ENCODE data around the gene WDR35. TPM values are rescaled to one million over a fixed set of nuclear protein-coding genes. Genes with fewer than 3 reads are reported as not detected.
"Not testable (repeated sequence)": the region's sequence is repeated elsewhere in the genome, so short reads cannot be mapped to it uniquely, and the experiment has no call there.

WDR35 gene
- total RNA-seq, 1 donor from 2014 or later, result 13.5 TPM

DNA sequence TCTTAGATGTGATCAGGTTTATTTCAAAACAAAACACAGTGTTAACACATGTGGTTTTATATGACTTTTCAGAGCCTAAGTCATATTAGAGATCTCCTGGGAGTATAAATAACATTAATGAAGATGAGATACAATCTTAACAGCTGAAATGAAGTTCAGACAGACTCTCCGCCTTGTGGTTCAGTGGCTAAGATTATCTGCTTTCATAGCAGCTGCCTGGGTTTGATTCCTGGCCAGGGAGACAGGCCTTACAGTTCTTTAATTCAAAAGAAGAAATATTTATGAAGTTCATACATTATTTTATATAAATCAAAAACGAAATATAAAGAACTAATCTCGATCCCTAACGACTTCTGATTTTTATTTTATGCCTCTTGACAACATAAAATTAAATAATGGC is 52.9 kb downstream of the WDR35 start:
- no peaks in the 10 kb centered on the region for H3K27me3 Mint-ChIP-seq (ENCODE audit: low read depth)
- H3K4me3 Mint-ChIP-seq, result no peak overlapping the region
- no peaks in the 10 kb centered on the region for H3K9me3 Mint-ChIP-seq

DNA sequence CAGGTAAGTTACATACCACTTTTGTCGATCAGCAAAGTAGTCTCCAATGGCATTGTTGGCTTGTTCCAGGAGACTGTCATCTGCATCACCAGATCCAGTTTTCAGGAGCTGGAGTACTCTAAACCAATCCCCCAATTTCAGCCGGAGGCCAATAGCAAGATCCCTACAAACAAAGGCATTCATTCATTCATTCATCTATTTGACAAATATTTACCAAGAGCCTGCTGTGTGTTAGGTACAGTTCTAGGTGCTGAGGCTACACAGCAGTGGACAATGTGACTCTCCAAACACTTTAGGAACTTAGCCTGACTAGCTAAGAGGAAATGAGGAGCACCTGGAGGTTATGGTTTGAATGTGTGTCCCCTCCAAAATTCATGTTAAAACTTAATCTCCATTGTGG is 53.7 kb downstream of the WDR35 start:
- peaks cover 9% of the 10 kb centered on the region for H3K4me1 Mint-ChIP-seq

More for the DNA sequence above, 52.9 kb downstream of the WDR35 start:
- Mint-ChIP-seq H3K4me1 (peaks cover 11% of the 10 kb centered on the region), H3K27ac (no peak overlapping the region), H3K36me3 (peaks cover 27% of the 10 kb centered on the region)
- TF ChIP-seq, protein P1, sequence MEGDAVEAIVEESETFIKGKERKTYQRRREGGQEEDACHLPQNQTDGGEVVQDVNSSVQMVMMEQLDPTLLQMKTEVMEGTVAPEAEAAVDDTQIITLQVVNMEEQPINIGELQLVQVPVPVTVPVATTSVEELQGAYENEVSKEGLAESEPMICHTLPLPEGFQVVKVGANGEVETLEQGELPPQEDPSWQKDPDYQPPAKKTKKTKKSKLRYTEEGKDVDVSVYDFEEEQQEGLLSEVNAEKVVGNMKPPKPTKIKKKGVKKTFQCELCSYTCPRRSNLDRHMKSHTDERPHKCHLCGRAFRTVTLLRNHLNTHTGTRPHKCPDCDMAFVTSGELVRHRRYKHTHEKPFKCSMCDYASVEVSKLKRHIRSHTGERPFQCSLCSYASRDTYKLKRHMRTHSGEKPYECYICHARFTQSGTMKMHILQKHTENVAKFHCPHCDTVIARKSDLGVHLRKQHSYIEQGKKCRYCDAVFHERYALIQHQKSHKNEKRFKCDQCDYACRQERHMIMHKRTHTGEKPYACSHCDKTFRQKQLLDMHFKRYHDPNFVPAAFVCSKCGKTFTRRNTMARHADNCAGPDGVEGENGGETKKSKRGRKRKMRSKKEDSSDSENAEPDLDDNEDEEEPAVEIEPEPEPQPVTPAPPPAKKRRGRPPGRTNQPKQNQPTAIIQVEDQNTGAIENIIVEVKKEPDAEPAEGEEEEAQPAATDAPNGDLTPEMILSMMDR (IDR thresholded peaks at IDR 0.05; ENCODE audit: unreplicated experiment), result no peak
- no peak for DNase-seq (ENCODE audit: low spot score in 2 of 2, unreplicated experiment in 2 of 2)

DNA sequence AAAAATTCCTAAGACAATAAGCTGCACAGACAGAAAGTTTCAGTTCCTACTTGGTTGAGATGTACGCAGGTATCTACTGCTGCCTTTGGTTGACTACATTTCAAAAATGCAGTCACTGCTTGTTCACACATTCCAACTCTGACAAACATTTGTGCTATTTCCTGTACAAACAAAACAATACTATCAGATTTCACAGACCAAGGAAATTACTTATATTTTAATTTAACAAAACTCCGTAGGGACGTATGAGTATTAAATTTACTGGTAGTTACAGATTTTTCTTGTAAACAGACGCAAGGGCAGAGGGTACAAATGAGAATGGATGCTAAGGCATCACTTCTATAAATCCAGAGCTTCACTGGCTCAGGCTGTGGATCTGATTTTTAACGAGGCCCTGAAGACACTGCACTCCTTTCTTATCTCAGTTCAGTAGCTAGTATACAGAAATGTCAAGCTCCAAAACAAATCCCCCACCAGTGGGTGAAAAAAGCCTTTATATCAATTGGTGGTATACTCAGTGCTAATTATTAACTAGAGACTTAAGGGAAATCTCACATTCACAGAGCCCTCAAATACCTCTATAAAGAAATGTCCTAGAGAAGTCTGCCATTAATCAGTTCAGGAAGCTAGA is 56.4 kb downstream of the WDR35 start:
- no peaks in the 10 kb centered on the region for H3K27me3 Mint-ChIP-seq (ENCODE audit: low read depth)
- no peak overlapping the region for H3K4me3 Mint-ChIP-seq
- no peak for DNase-seq (ENCODE audit: low spot score in 2 of 2, unreplicated experiment in 2 of 2)
- H3K4me1 Mint-ChIP-seq, result peaks cover 9% of the 10 kb centered on the region
- H3K36me3 Mint-ChIP-seq, result peaks cover 37% of the 10 kb centered on the region
- TF ChIP-seq, protein P1 (IDR thresholded peaks at IDR 0.05; ENCODE audit: unreplicated experiment), result no peak
- H3K27ac Mint-ChIP-seq, result peak overlapping the region; percentile 71
- H3K9me3 Mint-ChIP-seq, result peaks cover 9% of the 10 kb centered on the region

More for the DNA sequence above, 53.7 kb downstream of the WDR35 start:
- Mint-ChIP-seq H3K36me3 (peaks cover 28% of the 10 kb centered on the region), H3K9me3 (no peaks in the 10 kb centered on the region), H3K27ac (no peak overlapping the region), H3K27me3 (ENCODE audit: low read depth) (no peaks in the 10 kb centered on the region), H3K4me3 (no peak overlapping the region)
- no peak for DNase-seq (ENCODE audit: low spot score in 2 of 2, unreplicated experiment in 2 of 2)
- TF ChIP-seq, protein P1 (IDR thresholded peaks at IDR 0.05; ENCODE audit: unreplicated experiment), result no peak

DNA sequence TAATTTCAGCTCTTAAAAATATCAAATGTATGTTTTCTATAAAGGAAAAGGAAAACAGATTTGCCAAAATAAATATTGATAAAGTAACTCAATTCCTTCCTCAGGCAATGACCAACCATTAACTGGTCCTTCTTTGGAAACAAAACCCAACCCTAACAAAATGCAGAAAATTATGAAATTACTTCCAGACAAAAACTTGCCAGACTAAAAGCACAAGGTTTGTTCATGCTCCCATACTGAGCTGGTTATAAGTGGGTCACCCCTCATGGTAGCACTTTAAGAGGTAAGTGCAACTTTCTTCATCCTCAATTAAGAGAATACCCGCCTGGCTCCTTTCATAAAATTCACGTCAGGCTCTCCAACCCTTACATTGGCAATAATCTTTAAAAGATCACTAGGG is 57.0 kb downstream of the WDR35 start:
- Mint-ChIP-seq H3K36me3 (peaks cover 39% of the 10 kb centered on the region), H3K27me3 (ENCODE audit: low read depth) (no peaks in the 10 kb centered on the region), H3K27ac (peak overlapping the region; percentile 71), H3K4me1 (peaks cover 9% of the 10 kb centered on the region), H3K4me3 (no peak overlapping the region), H3K9me3 (peaks cover 12% of the 10 kb centered on the region)
- no peak for DNase-seq (ENCODE audit: low spot score in 2 of 2, unreplicated experiment in 2 of 2)
- TF ChIP-seq, protein P1 (IDR thresholded peaks at IDR 0.05; ENCODE audit: unreplicated experiment), result no peak

DNA sequence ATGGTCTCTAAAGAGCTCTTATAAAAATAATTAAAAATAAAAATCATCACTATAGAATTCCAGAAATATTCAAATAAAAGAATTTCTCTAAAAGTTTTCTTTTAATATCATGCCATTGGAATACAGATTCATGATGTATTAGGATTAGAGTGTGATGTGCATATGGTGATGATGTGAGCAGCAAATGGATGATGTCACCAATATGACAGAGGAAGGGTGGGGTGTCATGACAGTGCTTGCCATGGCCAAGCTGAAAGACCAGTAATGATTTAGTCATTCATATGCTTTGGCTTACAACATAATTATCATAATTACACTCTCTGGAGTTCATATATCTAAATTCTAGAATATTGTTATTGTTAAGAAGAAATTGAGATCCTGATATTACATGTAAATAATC is 60.7 kb downstream of the WDR35 start:
- TF ChIP-seq, protein P1 (IDR thresholded peaks at IDR 0.05; ENCODE audit: unreplicated experiment), result no peak
- H3K36me3 Mint-ChIP-seq, result peaks cover 50% of the 10 kb centered on the region
- H3K4me3 Mint-ChIP-seq, result no peak overlapping the region
- no peak for DNase-seq (ENCODE audit: low spot score in 2 of 2, unreplicated experiment in 2 of 2)
- H3K27ac Mint-ChIP-seq, result no peak overlapping the region
- peaks cover 27% of the 10 kb centered on the region for H3K9me3 Mint-ChIP-seq
- H3K27me3 Mint-ChIP-seq (ENCODE audit: low read depth), result no peaks in the 10 kb centered on the region
- H3K4me1 Mint-ChIP-seq, result peaks cover 9% of the 10 kb centered on the region

DNA sequence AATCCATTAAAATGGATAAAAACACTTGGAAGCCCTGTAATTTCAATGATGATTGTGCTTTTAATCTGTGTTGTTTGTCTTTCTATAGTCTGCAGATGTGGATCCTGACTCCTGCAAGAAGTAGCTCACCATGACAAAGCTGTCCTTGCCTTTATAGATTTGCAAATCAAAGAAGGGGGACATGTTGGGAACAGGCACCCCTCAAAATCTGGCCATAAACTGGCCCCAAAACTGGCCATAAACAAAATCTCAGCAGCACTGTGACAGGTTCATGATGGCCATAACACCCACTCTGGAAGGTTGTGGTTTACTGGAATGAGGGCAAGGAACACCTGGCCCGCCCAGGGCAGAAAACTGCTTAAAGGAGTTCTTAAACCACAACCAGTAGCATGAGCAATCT is 62.1 kb downstream of the WDR35 start:
- not testable (repeated sequence) for H3K27ac Mint-ChIP-seq; H3K27me3 Mint-ChIP-seq (ENCODE audit: low read depth); H3K4me1 Mint-ChIP-seq; H3K4me3 Mint-ChIP-seq; DNase-seq (ENCODE audit: low spot score in 2 of 2, unreplicated experiment in 2 of 2)
- Mint-ChIP-seq H3K9me3 (peaks cover 27% of the 10 kb centered on the region), H3K36me3 (peaks cover 54% of the 10 kb centered on the region)

DNA sequence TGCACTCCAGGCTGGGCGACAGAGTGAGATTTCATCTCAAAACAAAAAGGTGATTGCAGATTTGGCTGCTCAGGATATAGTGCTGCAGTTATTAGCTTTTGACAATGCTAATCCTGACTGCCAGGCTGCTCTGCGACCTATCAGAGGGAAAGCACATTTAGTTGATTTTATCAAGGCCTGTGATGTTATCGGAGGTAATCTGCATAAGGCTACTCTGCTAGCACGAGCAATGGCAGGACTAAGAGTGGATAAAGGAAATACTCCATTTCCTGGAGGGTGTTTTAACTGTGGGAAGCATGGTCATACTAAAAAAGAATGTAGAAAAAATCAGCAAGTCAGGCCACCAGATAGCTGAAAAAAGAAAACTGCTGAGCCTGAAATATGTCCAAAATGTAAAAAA is 65.4 kb downstream of the WDR35 start:
- not testable (repeated sequence) for H3K27ac Mint-ChIP-seq; H3K4me3 Mint-ChIP-seq; DNase-seq (ENCODE audit: low spot score in 2 of 2, unreplicated experiment in 2 of 2); H3K4me1 Mint-ChIP-seq; H3K27me3 Mint-ChIP-seq (ENCODE audit: low read depth)
- H3K36me3 Mint-ChIP-seq, result peaks cover 68% of the 10 kb centered on the region
- H3K9me3 Mint-ChIP-seq, result peaks cover 47% of the 10 kb centered on the region

DNA sequence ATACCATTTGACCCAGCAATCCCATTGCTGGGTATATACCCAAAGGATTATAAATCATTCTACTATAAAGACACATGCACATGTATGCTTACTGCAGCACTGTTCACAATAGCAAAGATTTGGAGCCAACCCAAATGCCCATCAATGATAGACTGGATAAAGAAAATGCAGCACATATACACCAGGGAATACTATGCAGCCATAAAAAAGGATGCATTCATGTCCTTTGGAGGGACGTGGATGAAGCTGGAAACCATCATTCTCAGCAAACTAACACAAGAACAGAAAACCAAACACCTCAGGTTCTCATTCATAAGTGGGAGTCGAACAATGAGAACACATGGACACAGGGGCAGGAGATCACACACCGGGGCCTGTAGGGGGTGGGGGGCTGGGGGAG is 67.7 kb downstream of the WDR35 start:
- Mint-ChIP-seq H3K36me3 (peaks cover 65% of the 10 kb centered on the region), H3K9me3 (peaks cover 52% of the 10 kb centered on the region)
- H3K27me3 Mint-ChIP-seq (ENCODE audit: low read depth); H3K4me3 Mint-ChIP-seq; DNase-seq (ENCODE audit: low spot score in 2 of 2, unreplicated experiment in 2 of 2); H3K4me1 Mint-ChIP-seq; H3K27ac Mint-ChIP-seq: not testable (repeated sequence)
